T-cell (primary cell): ENCODE results near the gene PTPRJ. TPM values are rescaled to one million over a fixed set of nuclear protein-coding genes. Genes with fewer than 3 reads are reported as not detected.

ENCODE experiments used
- ATAC-seq, 4 experiments: fragments of 200-7000 bp in 3 of 4; fragments of 150-1000 bp in 1 of 4; cut with Tn5 transposase; replicated peaks in 1 of 4; 1 replicate in 3 of 4; 2 replicates in 1 of 4; pipeline ENCODE4 v1.10.0; 2021; ENCODE audit warnings: moderate library complexity in 3 of 4, mild to moderate bottlenecking in 2 of 4, moderate number of reproducible peaks in 1 of 4
- CTCF ChIA-PET, 2 donors: fragments of 300-600 bp; sonication (Branson Sonifier 250); formaldehyde crosslinking; loops; one replicate each; lab custom pipeline; 2022; ENCODE audit warnings: antibody characterized with exemption in 2 of 2; lab: Charles Lee
- POLR2A ChIA-PET, 2 donors: fragments of 300-600 bp; sonication (Branson Sonifier 250); formaldehyde crosslinking; loops; one replicate each; lab custom pipeline; 2022; ENCODE audit warnings: antibody characterized with exemption in 2 of 2; lab: Charles Lee
- DNase-seq, 35 experiments: peaks; one replicate each; pipeline versions ENCODE4 v3.0.0 to v3.0.0-alpha.2; 2013 to 2023
- H3K27ac ChIP-seq: one replicate; pipeline ENCODE4 v1.5.1; 2013; ENCODE audit warnings: low read length
- H3K27me3 ChIP-seq, 2 experiments: replicated peaks in 1 of 2; 1 replicate in 1 of 2; 2 replicates in 1 of 2; pipeline versions ENCODE4 v1.6.1 to v1.7.0; 2013; ENCODE audit warnings: low read length in 1 of 2, mixed read lengths in 1 of 2; ENCODE audit not compliant: control insufficient read depth in 2 of 2, insufficient read depth in 2 of 2; ENCODE audit errors: extremely low read depth in 1 of 2
- H3K36me3 ChIP-seq, 2 donors: 1 replicate in 1 of 2; 2 replicates in 1 of 2; pipeline versions ENCODE4 v1.6.1 to v1.7.0; 2013; ENCODE audit warnings: low read length in 1 of 2; ENCODE audit not compliant: control insufficient read depth in 2 of 2, insufficient read depth in 1 of 2; ENCODE audit errors: extremely low read depth in 1 of 2
- H3K4me1 ChIP-seq, 2 experiments: 1 replicate in 1 of 2; 2 replicates in 1 of 2; pipeline versions ENCODE4 v1.6.1 to v1.7.0; 2013; ENCODE audit warnings: low read length in 2 of 2, mixed read lengths in 1 of 2; ENCODE audit not compliant: insufficient read depth in 2 of 2, control insufficient read depth in 1 of 2; ENCODE audit errors: extremely low read depth in 1 of 2
- H3K4me3 ChIP-seq, 2 donors: 1 replicate in 1 of 2; 2 replicates in 1 of 2; pipeline versions ENCODE4 v1.5.1 to v1.7.0; 2013; ENCODE audit warnings: mild to moderate bottlenecking in 2 of 2, low read length in 1 of 2, moderate library complexity in 1 of 2; ENCODE audit not compliant: control insufficient read depth in 1 of 2; ENCODE audit errors: extremely low read depth in 1 of 2
- H3K9me3 ChIP-seq: 2 replicates; pipeline ENCODE4 v1.7.0; 2013
- H3K27ac Mint-ChIP-seq, 2 donors: one replicate each; pipeline ENCODE4 v1.8.0; 2020 to 2021; ENCODE audit warnings: mild to moderate bottlenecking in 2 of 2, mixed read lengths in 2 of 2
- H3K27me3 Mint-ChIP-seq, 2 donors: one replicate each; pipeline ENCODE4 v1.8.0; 2021 to 2022; ENCODE audit warnings: mixed read lengths in 2 of 2
- H3K36me3 Mint-ChIP-seq: one replicate; pipeline ENCODE4 v1.8.0; 2021; ENCODE audit warnings: mixed read lengths
- H3K4me1 Mint-ChIP-seq, 3 donors: one replicate each; pipeline ENCODE4 v1.8.0; 2020 to 2022; ENCODE audit warnings: mixed read lengths in 3 of 3, mild to moderate bottlenecking in 1 of 3
- H3K4me3 Mint-ChIP-seq, 3 donors: one replicate each; pipeline ENCODE4 v1.8.0; 2020 to 2022; ENCODE audit warnings: mild to moderate bottlenecking in 3 of 3, mixed read lengths in 3 of 3, moderate library complexity in 3 of 3
- H3K9me3 Mint-ChIP-seq, 3 donors: one replicate each; pipeline ENCODE4 v1.8.0; 2020 to 2022; ENCODE audit warnings: mixed read lengths in 3 of 3
- WGBS: methylation state at CpG from one replicate; pipeline ENCODE4 v1.1.5; 2013; ENCODE audit warnings: missing lambda C conversion rate; ENCODE audit not compliant: insufficient coverage; 5-methylcytosine and 5-hydroxymethylcytosine counted together
- total RNA-seq, 35 experiments: library from RNA in 6 of 35; stranded (reverse) in 6 of 35; fragments of 120-200 nt in 1 of 35; gene quantifications; one replicate each; pipeline versions ENCODE4 v1.2.1 to v1.2.4 and lab custom pipeline; 2013 to 2026

The PTPRJ gene
- total RNA-seq, 5 donors from 2014 or later (not counting 1 experiment from before 2014, with no cell fraction given), result 44.8 to 71.0 (median 57.9) TPM

GRCh38 chr11:47964546-47964945, 15.8 kb upstream of the PTPRJ start:
- CTCF ChIA-PET, result interaction anchor here (0.7 to 1.3 kb wide), 5 partner anchors 9 to 207 kb away, joined by 3 to 6 read pairs (median 5); no protein-coding TSS in a partner anchor
- DNase-seq (no peak), ATAC-seq (no peak)
- Histone ChIP-seq H3K9me3 (no peaks in the 10 kb centered on the region), H3K36me3 (no peaks in the 10 kb centered on the region), H3K4me1 (no peaks in the 10 kb centered on the region), H3K27ac (no peak overlapping the region), H3K27me3 (no peaks in the 10 kb centered on the region), H3K4me3 (no peak overlapping the region)
- POLR2A ChIA-PET, result no interaction called here
- Mint-ChIP-seq H3K9me3 (no peaks in the 10 kb centered on the region), H3K4me3 (no peak overlapping the region), H3K36me3 (no peaks in the 10 kb centered on the region), H3K27ac (no peak overlapping the region), H3K27me3 (no peaks in the 10 kb centered on the region), H3K4me1 (peaks cover 0 to 5% (median 0%) of the 10 kb centered on the region in 3 donors)
- WGBS, result 95% methylated on average over 3 of the region's 6 CpGs

GRCh38 chr11:47967577-47968525, 12.5 kb upstream of the PTPRJ start:
- no peak for ATAC-seq
- Histone ChIP-seq H3K9me3 (no peaks in the 10 kb centered on the region), H3K27ac (no peak overlapping the region), H3K27me3 (no peaks in the 10 kb centered on the region), H3K4me1 (no peaks in the 10 kb centered on the region), H3K4me3 (no peak overlapping the region), H3K36me3 (no peaks in the 10 kb centered on the region)
- POLR2A ChIA-PET, result no interaction called here
- no peak for DNase-seq
- no peaks in the 10 kb centered on the region for H3K27me3 Mint-ChIP-seq
- H3K9me3 Mint-ChIP-seq, result no peaks in the 10 kb centered on the region
- H3K4me1 Mint-ChIP-seq, result peaks cover 0 to 8% (median 0%) of the 10 kb centered on the region in 3 donors
- CTCF ChIA-PET, result no interaction called here
- whole genome bisulfite sequencing, result over 99% methylated on average over 6 of the region's 9 CpGs
- no peak overlapping the region for H3K4me3 Mint-ChIP-seq
- no peak overlapping the region for H3K27ac Mint-ChIP-seq
- no peaks in the 10 kb centered on the region for H3K36me3 Mint-ChIP-seq

- POLR2A ChIA-PET, result no interaction called here
- peaks cover 1 to 11% (median 5%) of the 10 kb centered on the region in 3 donors for H3K4me1 Mint-ChIP-seq
Observed at GRCh38 chr11:47969401-47969800, 11.0 kb upstream of the PTPRJ start.

DNA sequence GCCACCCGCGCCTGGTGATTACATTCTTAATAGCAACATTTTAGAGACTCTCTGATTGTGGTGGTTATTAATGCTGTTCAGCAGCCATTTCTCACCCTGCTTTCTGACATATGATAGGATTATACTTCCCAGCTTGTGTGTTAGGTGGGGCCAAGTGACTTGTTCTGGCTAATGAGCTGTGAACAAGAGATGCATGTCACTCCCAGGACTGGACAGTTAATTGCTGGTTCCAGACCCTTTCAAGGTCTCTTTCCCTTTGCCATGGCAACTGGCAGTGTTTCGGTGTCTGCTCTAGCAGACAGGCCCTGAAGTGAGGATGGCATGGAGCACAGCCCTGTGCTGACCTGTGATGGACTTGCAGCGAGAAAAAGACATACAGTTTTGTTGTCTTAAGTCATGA, 8.9 kb upstream of the PTPRJ start:
- ATAC-seq (no peak), DNase-seq (no peak)
- Histone ChIP-seq H3K36me3 (no peaks in the 10 kb centered on the region), H3K4me3 (no peak overlapping the region), H3K27ac (no peak overlapping the region), H3K27me3 (no peaks in the 10 kb centered on the region), H3K4me1 (no peaks in the 10 kb centered on the region), H3K9me3 (no peaks in the 10 kb centered on the region)
- no peak overlapping the region for H3K4me3 Mint-ChIP-seq
- ChIA-PET CTCF (interaction anchor here (0.6 to 0.7 kb wide), 2 partner anchors 97 to 304 kb away, joined by 3 read pairs; no protein-coding TSS in a partner anchor), POLR2A (interaction anchor here (0.6 to 0.7 kb wide), 2 partner anchors 15 to 46 kb away, joined by 3 to 6 read pairs; no protein-coding TSS in a partner anchor)
- H3K27me3 Mint-ChIP-seq, result no peaks in the 10 kb centered on the region
- no peaks in the 10 kb centered on the region for H3K36me3 Mint-ChIP-seq
- no peaks in the 10 kb centered on the region for H3K9me3 Mint-ChIP-seq
- WGBS, result no CpG with 5 or more reads among the region's 4 CpGs
- peak overlapping the region in 1 of 2 donors; percentile 16 for H3K27ac Mint-ChIP-seq
- H3K4me1 Mint-ChIP-seq, result peaks cover 5 to 13% (median 10%) of the 10 kb centered on the region in 3 donors

More at GRCh38 chr11:47969401-47969800, 11.0 kb upstream of the PTPRJ start:
- no peak overlapping the region for H3K27ac ChIP-seq
- WGBS, result 94% methylated on average over 4 of the region's 8 CpGs
- Mint-ChIP-seq H3K27me3 (no peaks in the 10 kb centered on the region), H3K9me3 (no peaks in the 10 kb centered on the region), H3K4me3 (no peak overlapping the region), H3K27ac (no peak overlapping the region), H3K36me3 (no peaks in the 10 kb centered on the region)
- H3K4me1 ChIP-seq, result no peaks in the 10 kb centered on the region
- no peaks in the 10 kb centered on the region for H3K36me3 ChIP-seq
- no peak for DNase-seq
- CTCF ChIA-PET, result no interaction called here
- no peak overlapping the region for H3K4me3 ChIP-seq
- ATAC-seq, result no peak
- no peaks in the 10 kb centered on the region for H3K9me3 ChIP-seq
- no peaks in the 10 kb centered on the region for H3K27me3 ChIP-seq

GRCh38 chr11:47973173-47973572, 7.2 kb upstream of the PTPRJ start:
- Mint-ChIP-seq H3K9me3 (no peaks in the 10 kb centered on the region), H3K27ac (no peak overlapping the region), H3K36me3 (no peaks in the 10 kb centered on the region), H3K27me3 (no peaks in the 10 kb centered on the region), H3K4me1 (peaks cover 5 to 13% (median 10%) of the 10 kb centered on the region in 3 donors), H3K4me3 (no peak overlapping the region)
- no peak overlapping the region for H3K27ac ChIP-seq
- H3K4me3 ChIP-seq, result no peak overlapping the region
- ATAC-seq (no peak), DNase-seq (no peak)
- CTCF ChIA-PET, result interaction anchor here in 1 of 2 donors (0.7 kb wide), 1 partner anchor 52 kb away, joined by 3 read pairs; no protein-coding TSS in a partner anchor
- 100% methylated on average over 1 of the region's 4 CpGs for WGBS
- no peaks in the 10 kb centered on the region for H3K27me3 ChIP-seq
- H3K36me3 ChIP-seq, result no peaks in the 10 kb centered on the region
- no peaks in the 10 kb centered on the region for H3K9me3 ChIP-seq
- POLR2A ChIA-PET, result no interaction called here
- no peaks in the 10 kb centered on the region for H3K4me1 ChIP-seq

- H3K27ac Mint-ChIP-seq, result no peak overlapping the region
- H3K4me1 Mint-ChIP-seq, result peaks cover 13 to 21% (median 18%) of the 10 kb centered on the region in 3 donors
- H3K27me3 ChIP-seq, result no peaks in the 10 kb centered on the region
- POLR2A ChIA-PET, result no interaction called here
- no CpG with 5 or more reads among the region's 2 CpGs for WGBS
- peaks cover 6 to 14% of the 10 kb centered on the region in 2 experiments for H3K4me1 ChIP-seq
- H3K27ac ChIP-seq, result no peak overlapping the region
- H3K4me3 ChIP-seq, result no peak overlapping the region
- no peaks in the 10 kb centered on the region for H3K36me3 ChIP-seq
- DNase-seq (no peak), ATAC-seq (no peak)
- CTCF ChIA-PET, result no interaction called here
- H3K9me3 Mint-ChIP-seq, result no peaks in the 10 kb centered on the region
- H3K27me3 Mint-ChIP-seq, result no peaks in the 10 kb centered on the region
- no peak overlapping the region for H3K4me3 Mint-ChIP-seq
- no peaks in the 10 kb centered on the region for H3K9me3 ChIP-seq
- no peaks in the 10 kb centered on the region for H3K36me3 Mint-ChIP-seq
Observed at GRCh38 chr11:47976931-47977330, 3.4 kb upstream of the PTPRJ start.
